SKM-1 treated with dmso at 0.1 percent for 144 hours (cell line): ENCODE data around the gene KIF18A.
"Not testable (repeated sequence)": the region's sequence is repeated elsewhere in the genome, so short reads cannot be mapped to it uniquely, and the experiment has no call there.

ENCODE experiments used
- DNase-seq: peaks from one replicate; lab custom pipeline; 2025; ENCODE audit not compliant: unreplicated experiment; lab: John Stamatoyannopoulos, UW

Gene KIF18A

GRCh38 chr11:28107750-28108618 lies at the start of gene KIF18A, which contains the start of gene METTL15:
Gene KIF18A, minus strand, starts transcription at chr11:28108156. Its CDS starts 10,209 bp downstream, at chr11:28097947.
Gene METTL15, plus strand, starts transcription at chr11:28108388. Its CDS starts 4,947 bp downstream, at chr11:28113335.
- DNase-seq, result peak; percentile 94

GRCh38 chr11:28153586-28153985 lies 45.6 kb upstream of the KIF18A start:
- no peak for DNase-seq

- DNase-seq, result no peak
Observed at GRCh38 chr11:28152743-28153142, 44.8 kb upstream of the KIF18A start.

GRCh38 chr11:28146123-28146751 lies 38.3 kb upstream of the KIF18A start:
- DNase-seq, result no peak

GRCh38 chr11:28144808-28145207 lies 36.9 kb upstream of the KIF18A start:
- no peak for DNase-seq

- no peak for DNase-seq
Observed at GRCh38 chr11:28142724-28143123, 34.8 kb upstream of the KIF18A start.

GRCh38 chr11:28140689-28141455 lies 32.9 kb upstream of the KIF18A start:
- no peak for DNase-seq

- no peak for DNase-seq
Observed at GRCh38 chr11:28139841-28140415, 32.0 kb upstream of the KIF18A start.

GRCh38 chr11:28137832-28138231 lies 29.9 kb upstream of the KIF18A start:
- no peak for DNase-seq

- DNase-seq, result no peak
Observed at GRCh38 chr11:28137366-28137765, 29.4 kb upstream of the KIF18A start.

- DNase-seq, result not testable (repeated sequence)
Observed at GRCh38 chr11:28136157-28136556, 28.2 kb upstream of the KIF18A start.

GRCh38 chr11:28133146-28133545 lies 25.2 kb upstream of the KIF18A start:
- no peak for DNase-seq

GRCh38 chr11:28132548-28132947 lies 24.6 kb upstream of the KIF18A start:
- no peak for DNase-seq

GRCh38 chr11:28123151-28123581 lies 15.2 kb upstream of the KIF18A start:
- no peak for DNase-seq

GRCh38 chr11:28117712-28118111 lies 9.8 kb upstream of the KIF18A start:
- DNase-seq, result no peak

GRCh38 chr11:28114731-28115130 lies 6.8 kb upstream of the KIF18A start:
- DNase-seq, result no peak

GRCh38 chr11:28114116-28114515 lies 6.2 kb upstream of the KIF18A start:
- DNase-seq, result no peak

- DNase-seq, result no peak
Observed at GRCh38 chr11:28110821-28111200, 2.9 kb upstream of the KIF18A start.

GRCh38 chr11:28110108-28110820 lies 2.3 kb upstream of the KIF18A start:
- peak; percentile 34 for DNase-seq

- no peak for DNase-seq
Observed at GRCh38 chr11:28108958-28109357, 1.0 kb upstream of the KIF18A start.
